C4-2B (cell line): ENCODE measurements around the gene ITGB2.

ENCODE experiments used
- H3K27ac ChIP-seq: fragments of 450-650 bp; 2 replicates; pipeline ENCODE4 v1.5.1; 2017
- CTCF ChIP-seq: fragments of 450-650 bp; conservative IDR thresholded peaks from 2 replicates; pipeline ENCODE4 v1.5.1; 2017; ENCODE audit warnings: mild to moderate bottlenecking
- ZFX ChIP-seq: fragments of 450-650 bp; IDR thresholded peaks from 2 replicates; pipeline ENCODE4 v1.6.1; 2017

ITGB2 gene

DNA sequence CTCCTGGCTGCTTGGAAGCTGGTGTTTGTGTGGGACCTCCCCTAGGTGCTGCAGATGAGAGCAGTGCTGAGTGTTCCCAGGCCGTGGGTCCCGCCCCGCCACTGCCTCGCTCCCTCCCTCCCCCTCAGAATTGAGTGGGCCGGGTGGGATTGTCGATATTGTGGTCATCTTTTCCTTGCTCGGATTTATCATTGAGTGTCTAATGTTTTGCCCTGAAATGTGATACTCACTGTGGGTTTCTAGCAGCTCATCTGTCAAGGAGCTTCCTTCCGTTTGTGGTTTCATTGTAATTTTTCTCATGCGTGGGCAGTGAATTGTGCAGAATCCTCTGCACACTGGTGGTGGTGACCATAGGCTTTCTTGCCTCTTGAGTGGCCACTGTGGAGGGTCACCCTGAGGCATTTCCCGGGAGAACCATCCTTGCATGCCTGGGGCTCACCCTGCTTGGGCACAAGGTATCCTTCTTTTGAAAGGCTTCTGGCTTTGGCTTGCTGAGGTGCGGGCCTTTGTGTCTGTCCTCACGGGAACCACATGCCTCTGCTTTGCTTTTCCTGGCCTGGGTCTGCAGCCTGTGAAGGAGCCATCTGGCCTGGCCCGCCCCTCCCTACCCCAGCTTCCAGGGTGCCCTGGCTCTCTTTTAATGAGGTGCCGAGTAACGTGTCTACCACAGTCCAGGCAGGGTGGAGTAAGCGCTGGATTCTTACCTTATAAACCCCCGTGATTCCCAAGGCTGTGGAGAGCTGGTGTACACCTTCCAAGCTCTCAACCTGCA, 44.7 kb upstream of the ITGB2 start:
- no peak for TF ChIP-seq ZFX
- no peak for TF ChIP-seq CTCF
- no peak overlapping the region for H3K27ac ChIP-seq

GRCh38 chr21:44964381-44964780, 43.7 kb upstream of the ITGB2 start:
- TF ChIP-seq ZFX (no peak), CTCF (no peak)
- no peak overlapping the region for H3K27ac ChIP-seq

- H3K27ac ChIP-seq: no peak overlapping the region
- TF ChIP-seq CTCF (no peak), ZFX (no peak)
Measured at GRCh38 chr21:44962403-44962966, 41.8 kb upstream of the ITGB2 start.

DNA sequence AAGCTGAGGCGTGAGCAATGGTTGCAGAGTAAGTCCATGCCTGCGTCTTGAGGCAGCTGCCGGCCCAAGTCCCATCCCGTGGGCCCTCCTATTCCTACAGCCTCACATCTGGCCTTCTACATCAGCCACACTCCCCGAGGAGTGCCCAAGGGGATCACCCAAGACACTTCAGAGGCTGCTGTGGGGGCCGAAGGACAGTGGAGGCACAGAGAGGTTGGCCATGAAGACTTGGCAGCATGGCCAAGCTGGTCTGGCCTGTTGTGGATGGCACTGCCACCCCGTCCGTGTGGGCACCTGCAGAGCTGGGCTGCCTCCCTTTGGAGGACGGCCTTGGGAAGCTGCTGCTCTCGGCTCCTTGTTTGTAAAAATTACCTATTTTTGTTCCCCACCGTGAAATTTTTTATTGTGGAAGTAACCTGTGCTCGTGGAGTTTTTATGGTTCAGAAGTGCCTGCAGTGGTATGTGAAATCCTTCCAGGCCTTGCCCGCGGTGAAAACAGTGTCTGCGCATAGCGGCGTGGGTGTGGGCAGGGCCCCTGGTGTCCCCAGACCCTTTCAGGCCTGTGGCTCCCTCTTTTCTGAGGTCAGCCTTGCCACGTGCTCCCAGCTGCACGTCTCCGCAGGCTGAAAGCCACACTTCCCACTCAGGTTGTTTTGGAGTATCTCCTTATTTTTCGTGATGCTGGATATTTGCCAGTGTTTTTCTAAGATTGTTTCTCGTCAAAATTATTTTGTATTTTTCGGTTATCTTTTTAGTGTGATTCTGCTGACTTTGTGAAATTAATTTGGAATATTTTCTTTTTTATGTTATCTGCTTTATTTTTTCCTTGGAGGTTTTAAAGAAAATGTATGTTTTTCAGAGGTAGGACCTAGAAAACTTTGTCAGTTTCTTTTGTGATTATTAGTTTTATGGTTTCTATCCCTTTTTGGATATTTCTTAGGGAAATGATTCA, 39.7 kb upstream of the ITGB2 start:
- TF ChIP-seq CTCF (no peak), ZFX (no peak)
- no peak overlapping the region for H3K27ac ChIP-seq

DNA sequence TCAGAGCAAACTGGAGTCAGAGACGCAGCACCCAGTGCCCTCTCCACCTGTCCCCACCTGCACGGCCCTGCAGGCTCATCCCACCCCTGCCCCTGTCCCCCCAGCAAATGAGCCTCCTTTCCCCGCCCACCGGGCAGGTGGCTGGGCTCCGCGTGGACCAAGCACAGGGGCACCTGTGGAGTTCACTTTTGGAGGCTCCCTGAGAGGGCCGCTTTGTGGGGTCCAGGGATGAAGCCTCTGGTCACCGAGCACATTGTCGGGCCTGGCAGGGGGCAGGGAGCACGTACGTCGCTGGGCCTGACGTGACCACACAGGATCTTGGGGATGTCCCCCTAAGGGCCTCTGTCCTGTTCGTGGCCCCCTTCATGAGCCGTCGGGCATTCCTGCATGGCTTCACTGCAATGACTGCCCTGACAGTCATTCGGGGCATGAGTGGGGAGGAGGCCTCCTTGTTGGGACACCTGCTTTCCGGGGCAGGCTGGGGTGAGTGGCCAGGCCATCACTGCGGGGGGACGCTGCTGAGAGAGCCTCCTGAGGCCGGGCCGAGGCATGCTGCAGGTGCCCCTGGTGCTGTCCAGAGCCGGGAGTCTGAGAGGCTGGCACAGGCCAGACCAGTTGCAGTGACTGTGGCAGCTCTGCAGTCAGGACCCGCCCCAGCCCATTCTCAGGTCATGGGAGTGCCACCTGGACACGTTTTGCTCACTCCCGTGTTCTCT, 38.8 kb upstream of the ITGB2 start:
- TF ChIP-seq CTCF: no peak
- no peak for TF ChIP-seq ZFX
- H3K27ac ChIP-seq: no peak overlapping the region

GRCh38 chr21:44958471-44959191, 37.9 kb upstream of the ITGB2 start:
- no peak overlapping the region for H3K27ac ChIP-seq
- TF ChIP-seq ZFX: no peak
- no peak for TF ChIP-seq CTCF
